H9 (cell line): ENCODE measurements around the gene ADGRG1. TPM values are rescaled to one million over a fixed set of nuclear protein-coding genes. Genes with fewer than 3 reads are reported as not detected.

Experiments
- DNase-seq: peaks from one replicate; pipeline ENCODE4 v3.0.0-alpha.2; 2017
- H2AFZ ChIP-seq: one replicate; pipeline ENCODE4 v1.6.1; 2013; ENCODE audit warnings: mild to moderate bottlenecking, low read length, control low read depth, moderate library complexity
- H2AK5ac ChIP-seq: 2 replicates; pipeline ENCODE4 v1.6.1; 2013; ENCODE audit warnings: low read length, control low read depth, mixed read lengths; ENCODE audit not compliant: insufficient read length
- H2BK120ac ChIP-seq: one replicate; pipeline ENCODE4 v1.6.1; 2013; ENCODE audit warnings: low read depth, mild to moderate bottlenecking, low read length, control low read depth, inconsistent platforms; ENCODE audit not compliant: poor library complexity, severe bottlenecking
- H2BK12ac ChIP-seq: 2 replicates; pipeline ENCODE4 v1.6.1; 2013; ENCODE audit warnings: low read length, control low read depth, mixed read lengths, low read depth; ENCODE audit not compliant: insufficient read length
- H2BK15ac ChIP-seq: 2 replicates; pipeline ENCODE4 v1.6.1; 2013; ENCODE audit warnings: low read depth, low read length, control low read depth
- H2BK20ac ChIP-seq: one replicate; pipeline ENCODE4 v1.6.1; 2013; ENCODE audit warnings: low read depth, mild to moderate bottlenecking, low read length, control low read depth, inconsistent platforms; ENCODE audit not compliant: poor library complexity, severe bottlenecking
- H2BK5ac ChIP-seq: 2 replicates; pipeline ENCODE4 v1.6.1; 2013; ENCODE audit warnings: low read length, control low read depth, mixed read lengths; ENCODE audit not compliant: insufficient read length
- H3K14ac ChIP-seq: 2 replicates; pipeline ENCODE4 v1.6.1; 2013; ENCODE audit warnings: low read length, control low read depth; ENCODE audit not compliant: insufficient read depth
- H3K18ac ChIP-seq: 2 replicates; pipeline ENCODE4 v1.6.1; 2013; ENCODE audit warnings: low read depth, mild to moderate bottlenecking, mixed read lengths, low read length, control low read depth; ENCODE audit not compliant: insufficient read length
- H3K23ac ChIP-seq: 2 replicates; pipeline ENCODE4 v1.6.1; 2013; ENCODE audit warnings: low read length, control low read depth, mixed read lengths, low read depth; ENCODE audit not compliant: insufficient read length
- H3K23me2 ChIP-seq: 2 replicates; pipeline ENCODE4 v1.6.1; 2013; ENCODE audit warnings: low read depth, mild to moderate bottlenecking, mixed read lengths, low read length, control low read depth; ENCODE audit not compliant: insufficient read length, poor library complexity, severe bottlenecking
- H3K27ac ChIP-seq: 2 replicates; pipeline ENCODE4 v1.5.1; 2013; ENCODE audit warnings: low read length, control low read depth, mixed read lengths, low read depth; ENCODE audit not compliant: insufficient read length
- H3K27me3 ChIP-seq: 2 replicates; pipeline ENCODE4 v1.6.1; 2013; ENCODE audit warnings: low read length, control low read depth, inconsistent platforms; ENCODE audit not compliant: insufficient read depth
- H3K4ac ChIP-seq: 2 replicates; pipeline ENCODE4 v1.6.1; 2013; ENCODE audit warnings: low read depth, mild to moderate bottlenecking, control low read depth, inconsistent platforms, low read length, moderate library complexity
- H3K4me1 ChIP-seq: 2 replicates; pipeline ENCODE4 v1.6.1; 2013; ENCODE audit warnings: low read length, control low read depth, inconsistent platforms; ENCODE audit not compliant: insufficient read depth
- H3K4me2 ChIP-seq: 2 replicates; pipeline ENCODE4 v1.6.1; 2013; ENCODE audit warnings: low read length, control low read depth, mixed read lengths; ENCODE audit not compliant: insufficient read length, insufficient read depth
- H3K56ac ChIP-seq: 2 replicates; pipeline ENCODE4 v1.6.1; 2013; ENCODE audit warnings: low read depth, mild to moderate bottlenecking, mixed read lengths, low read length, control low read depth; ENCODE audit not compliant: insufficient read length
- H3K79me1 ChIP-seq: 2 replicates; pipeline ENCODE4 v1.6.1; 2013; ENCODE audit warnings: low read depth, mild to moderate bottlenecking, moderate library complexity, low read length, control low read depth, inconsistent platforms; ENCODE audit not compliant: insufficient read depth, poor library complexity, severe bottlenecking
- H3K79me2 ChIP-seq: 2 replicates; pipeline ENCODE4 v1.6.1; 2013; ENCODE audit warnings: low read length, control low read depth, inconsistent platforms; ENCODE audit not compliant: insufficient read depth
- H3K9ac ChIP-seq: 2 replicates; pipeline ENCODE4 v1.6.1; 2013; ENCODE audit warnings: low read length, control low read depth, mixed read lengths; ENCODE audit not compliant: insufficient read length; ENCODE audit errors: extremely low read depth
- H3K9me3 ChIP-seq: one replicate; pipeline ENCODE4 v1.6.1; 2013; ENCODE audit warnings: low read depth, low read length, inconsistent platforms; ENCODE audit not compliant: control insufficient read depth
- H3T11ph ChIP-seq: one replicate; pipeline ENCODE4 v1.6.1; 2013; ENCODE audit warnings: mild to moderate bottlenecking, low read length, control low read depth, inconsistent platforms
- H4K20me1 ChIP-seq: one replicate; pipeline ENCODE4 v1.6.1; 2013; ENCODE audit not compliant: control insufficient read depth, insufficient read length, insufficient read depth
- H4K5ac ChIP-seq: 2 replicates; pipeline ENCODE4 v1.6.1; 2013; ENCODE audit warnings: low read depth, mild to moderate bottlenecking, mixed read lengths, low read length, control low read depth; ENCODE audit not compliant: insufficient read length
- H4K8ac ChIP-seq: replicated peaks from 2 replicates; pipeline ENCODE4 v1.6.1; 2013; ENCODE audit warnings: low read length, control low read depth, mixed read lengths, low read depth; ENCODE audit not compliant: insufficient read length
- H4K91ac ChIP-seq: 2 replicates; pipeline ENCODE4 v1.6.1; 2013; ENCODE audit warnings: low read depth, mild to moderate bottlenecking, moderate library complexity, mixed read lengths, low read length, control low read depth; ENCODE audit not compliant: insufficient read length
- H3K27ac Mint-ChIP-seq, 3 experiments: 2 replicates in 2 of 3; 3 replicates in 1 of 3; pipeline ENCODE4 v1.8.0; 2020 to 2021; ENCODE audit warnings: mixed read lengths in 3 of 3, mild to moderate bottlenecking in 1 of 3, moderate library complexity in 1 of 3
- H3K27me3 Mint-ChIP-seq: 2 replicates; pipeline ENCODE4 v1.8.0; 2021; ENCODE audit warnings: low read depth, mild to moderate bottlenecking, moderate library complexity, mixed read lengths
- H3K36me3 Mint-ChIP-seq, 3 experiments: 2 replicates in 2 of 3; 3 replicates in 1 of 3; pipeline ENCODE4 v1.8.0; 2020 to 2021; ENCODE audit warnings: low read depth in 3 of 3, mixed read lengths in 3 of 3; ENCODE audit not compliant: insufficient read depth in 1 of 3
- H3K4me1 Mint-ChIP-seq, 2 experiments: 2 replicates each; pipeline ENCODE4 v1.8.0; 2020; ENCODE audit warnings: mixed read lengths in 2 of 2
- H3K4me3 Mint-ChIP-seq, 2 experiments: 2 replicates in 1 of 2; 3 replicates in 1 of 2; pipeline ENCODE4 v1.8.0; 2020 to 2021; ENCODE audit warnings: mild to moderate bottlenecking in 2 of 2, mixed read lengths in 2 of 2, moderate library complexity in 1 of 2
- H3K9me3 Mint-ChIP-seq, 2 experiments: 2 replicates in 1 of 2; 3 replicates in 1 of 2; pipeline ENCODE4 v1.8.0; 2020; ENCODE audit warnings: mild to moderate bottlenecking in 2 of 2, mixed read lengths in 2 of 2, moderate library complexity in 1 of 2
- CTCF ChIP-seq: fragments of 200-600 bp; sonication (generic); conservative IDR thresholded peaks from 3 replicates; pipeline ENCODE4 v1.8.0; 2021; ENCODE audit warnings: antibody characterized with exemption, mild to moderate bottlenecking
- WGBS: extraction: QIAGEN DNeasy Blood & Tissue Kit; methylation state at CpG from one replicate; pipeline ENCODE4 v1.1.7; 2013; ENCODE audit warnings: missing lambda C conversion rate, low lambda C conversion rate, mixed read lengths; ENCODE audit not compliant: insufficient read length; ENCODE audit errors: extremely low coverage; 5-methylcytosine and 5-hydroxymethylcytosine counted together
- total RNA-seq: library from RNA; stranded (reverse); gene quantifications from 2 replicates; pipeline ENCODE4 v1.2.1, GENCODE V29; 2021

Gene ADGRG1
- total RNA-seq, 1 experiment from 2014 or later: 1.1 TPM

GRCh38 chr16:57658878-57659674 is 30.6 kb downstream of the ADGRG1 start:
- no peak overlapping the region for H3K18ac ChIP-seq
- H3K79me2 ChIP-seq: no peaks in the 10 kb centered on the region
- no peak overlapping the region for H3K4me3 Mint-ChIP-seq
- H3K9me3 ChIP-seq: no peaks in the 10 kb centered on the region
- H3K4me2 ChIP-seq: no peak overlapping the region
- no peaks in the 10 kb centered on the region for H4K20me1 ChIP-seq
- H3T11ph ChIP-seq: no peak overlapping the region
- H2BK15ac ChIP-seq: no peak overlapping the region
- H3K9me3 Mint-ChIP-seq: no peaks in the 10 kb centered on the region
- 0 out of 7 replicates have a peak overlapping the region, but pooled peaks of 1 of the 3 experiments have one; percentile 49 for H3K27ac Mint-ChIP-seq
- no peak overlapping the region for H4K91ac ChIP-seq
- no peak overlapping the region for H4K8ac ChIP-seq
- no peaks in the 10 kb centered on the region for H3K36me3 Mint-ChIP-seq
- H4K5ac ChIP-seq: no peak overlapping the region
- H3K27ac ChIP-seq: no peak overlapping the region
- no peak for DNase-seq
- no peaks in the 10 kb centered on the region for H3K23me2 ChIP-seq
- no peak overlapping the region for H3K4ac ChIP-seq
- no peak overlapping the region for H2BK120ac ChIP-seq
- no peak overlapping the region for H2BK12ac ChIP-seq
- no peak overlapping the region for H2BK5ac ChIP-seq
- H3K4me1 ChIP-seq: no peaks in the 10 kb centered on the region
- no peak overlapping the region for H2BK20ac ChIP-seq
- H3K56ac ChIP-seq: no peak overlapping the region
- H3K23ac ChIP-seq: no peak overlapping the region
- H2AFZ ChIP-seq: no peak overlapping the region
- H3K27me3 Mint-ChIP-seq: no peaks in the 10 kb centered on the region; the same call in none of the 2 replicates
- no peak for TF ChIP-seq CTCF
- no peak overlapping the region for H3K9ac ChIP-seq
- WGBS: no CpG with 5 or more reads among the region's 19 CpGs
- H3K27me3 ChIP-seq: 0 out of 2 replicates have a peak, but pooled peaks cover 1% of the 10 kb centered on the region
- H3K79me1 ChIP-seq: no peaks in the 10 kb centered on the region
- no peak overlapping the region for H2AK5ac ChIP-seq
- H3K4me1 Mint-ChIP-seq: peaks cover 0 to 3% of the 10 kb centered on the region in 2 experiments; a peak in 1 of 4 replicates
- H3K14ac ChIP-seq: no peak overlapping the region
